Measurements from ENCODE around the gene MAP3K8.

Gene MAP3K8

DNA sequence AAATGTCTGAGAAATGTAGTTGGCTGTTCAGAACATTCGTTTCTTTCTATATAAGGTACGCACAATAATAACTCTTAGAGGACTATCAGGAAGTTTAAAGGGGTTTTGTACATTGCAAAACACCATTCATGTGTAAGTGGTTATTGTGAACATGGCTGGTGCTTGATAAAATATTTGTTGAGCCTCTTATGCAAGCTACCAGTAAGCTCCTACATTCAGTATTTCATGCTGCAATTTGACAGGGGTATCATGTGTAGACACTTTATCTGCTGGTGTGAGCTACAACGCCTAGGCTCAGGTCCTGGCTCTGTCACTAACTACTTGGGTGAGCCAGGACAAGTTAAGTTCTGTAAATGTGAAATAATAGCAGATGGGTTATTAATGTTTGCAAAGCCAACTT, 75.5 kb downstream of the MAP3K8 start:
- H3K4me1 ChIP-seq (ENCODE audit: insufficient read depth, low read length), result no peaks in the 10 kb centered on the region
- H3K36me3 ChIP-seq (ENCODE audit: insufficient read depth, low read length), result no peaks in the 10 kb centered on the region
- peaks cover 3% of the 10 kb centered on the region for H3K27me3 ChIP-seq (ENCODE audit: insufficient read depth, low read length)
- H3K9me3 ChIP-seq (ENCODE audit: low read length), result no peaks in the 10 kb centered on the region
- H2AFZ ChIP-seq (ENCODE audit: low read depth, low read length), result no peak overlapping the region
- no peak overlapping the region for H3K4me3 ChIP-seq (ENCODE audit: low read length)

DNA sequence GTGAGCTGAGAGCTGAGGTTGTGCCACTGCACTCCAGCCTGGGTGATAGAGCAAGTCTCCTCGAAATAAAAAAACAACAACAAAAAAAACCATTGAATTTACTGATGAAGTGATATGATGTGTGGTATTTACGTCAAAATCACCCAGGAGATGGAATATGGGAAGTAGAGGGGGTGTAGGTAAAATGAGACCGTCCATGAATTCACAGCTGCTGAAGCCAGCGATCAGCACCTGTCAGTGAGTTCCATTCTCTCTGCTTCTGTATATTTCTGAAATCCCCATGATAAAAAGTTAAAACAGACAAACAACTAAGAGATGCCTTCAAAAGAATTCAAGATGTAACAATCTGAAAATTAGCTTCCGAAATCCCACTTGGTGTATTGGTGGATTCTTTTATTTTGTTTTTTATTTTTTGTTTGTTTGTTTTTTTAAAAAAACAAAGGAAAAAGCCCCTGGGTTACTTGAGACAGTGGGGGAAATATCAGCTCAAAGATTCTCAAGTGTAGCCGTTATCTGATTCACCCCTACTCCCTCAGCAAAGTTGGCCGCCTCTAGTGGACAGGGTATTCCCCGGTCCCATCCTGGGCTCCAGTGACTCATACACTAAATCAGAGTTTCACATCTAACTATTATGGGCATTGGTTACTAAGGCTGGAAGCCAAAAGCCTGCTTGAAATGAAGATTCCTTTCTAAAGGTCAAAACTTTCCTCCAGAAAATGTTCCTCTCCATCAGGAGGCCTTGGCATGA, 76.4 kb downstream of the MAP3K8 start:
- H3K36me3 ChIP-seq (ENCODE audit: insufficient read depth, low read length), result no peaks in the 10 kb centered on the region
- H3K4me3 ChIP-seq (ENCODE audit: low read length), result no peak overlapping the region
- no peak overlapping the region for H2AFZ ChIP-seq (ENCODE audit: low read depth, low read length)
- no peaks in the 10 kb centered on the region for H3K9me3 ChIP-seq (ENCODE audit: low read length)
- no peaks in the 10 kb centered on the region for H3K4me1 ChIP-seq (ENCODE audit: insufficient read depth, low read length)
- H3K27me3 ChIP-seq (ENCODE audit: insufficient read depth, low read length), result peaks cover 3% of the 10 kb centered on the region

DNA sequence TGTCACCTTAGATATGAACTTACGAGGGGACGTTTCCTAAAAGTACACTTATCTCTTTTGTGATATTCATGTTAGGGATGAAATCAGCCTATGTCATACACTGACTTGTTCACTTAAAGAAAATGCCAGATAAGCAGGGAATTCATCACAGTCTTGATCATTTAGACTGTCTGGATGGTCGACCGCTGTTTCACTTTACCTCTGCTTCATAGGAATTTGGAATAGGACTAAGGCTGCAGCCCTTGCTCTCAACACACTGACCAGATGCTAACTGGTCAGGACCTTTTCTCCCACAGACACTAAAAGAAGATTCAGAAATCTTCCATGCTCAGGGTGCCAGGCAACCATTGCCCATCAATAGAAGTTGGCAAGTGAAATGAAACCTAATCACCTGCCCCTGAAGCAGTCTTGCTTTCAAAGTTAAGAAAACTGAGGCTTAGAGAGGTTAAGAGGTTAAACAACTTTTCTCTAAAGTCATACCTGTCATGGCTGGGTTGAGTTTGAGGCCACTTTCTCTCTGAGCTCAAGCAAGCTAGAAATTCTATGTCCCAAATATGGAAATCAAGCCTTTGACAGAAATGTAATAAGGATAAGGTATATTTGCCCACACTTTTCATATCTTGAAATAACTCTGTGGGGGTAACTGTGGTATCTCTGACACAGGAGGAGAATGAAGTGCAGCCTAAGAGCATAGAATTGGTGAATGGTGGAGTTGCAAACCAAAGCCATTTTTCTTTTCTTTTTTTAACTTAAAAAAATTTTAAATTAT, 77.1 kb downstream of the MAP3K8 start:
- Histone ChIP-seq H2AFZ (ENCODE audit: low read depth, low read length) (no peak overlapping the region), H3K4me1 (ENCODE audit: insufficient read depth, low read length) (no peaks in the 10 kb centered on the region)

More for the DNA sequence above, 77.1 kb downstream of the MAP3K8 start:
- no peak overlapping the region for H3K4me3 ChIP-seq (ENCODE audit: low read length)
- no peaks in the 10 kb centered on the region for H3K9me3 ChIP-seq (ENCODE audit: low read length)
- peaks cover 9% of the 10 kb centered on the region for H3K27me3 ChIP-seq (ENCODE audit: insufficient read depth, low read length)
- no peaks in the 10 kb centered on the region for H3K36me3 ChIP-seq (ENCODE audit: insufficient read depth, low read length)

All from neuron (in vitro differentiated cells).